ENCODE data around the gene SKOR1. TPM values are rescaled to one million over a fixed set of nuclear protein-coding genes. Genes with fewer than 3 reads are reported as not detected.

The SKOR1 gene
- total RNA-seq, 2 experiments from 2014 or later: 0.06 to 0.08 TPM

GRCh38 chr15:67869701-67870100, 44.4 kb downstream of the SKOR1 start:
- ChIA-PET POLR2A (no interaction called here), CTCF (no interaction called here)

GRCh38 chr15:67870868-67871408, 45.6 kb downstream of the SKOR1 start:
- ChIA-PET POLR2A (no interaction called here), CTCF (no interaction called here)

- CTCF ChIA-PET: no interaction called here
- POLR2A ChIA-PET: no interaction called here
These were observed 48.5 kb downstream of the SKOR1 start for GRCh38 chr15:67873777-67874176.

- POLR2A ChIA-PET: no interaction called here
- CTCF ChIA-PET: no interaction called here
These were observed 53.5 kb downstream of the SKOR1 start for GRCh38 chr15:67878712-67879206.

GRCh38 chr15:67879440-67880129, 54.3 kb downstream of the SKOR1 start:
- POLR2A ChIA-PET: no interaction called here
- CTCF ChIA-PET: no interaction called here

- ChIA-PET CTCF (interaction anchor here (0.5 kb wide), 1 partner anchor 45 kb away, joined by 3 read pairs; no protein-coding TSS in a partner anchor), POLR2A (no interaction called here)
These were observed 55.4 kb downstream of the SKOR1 start for GRCh38 chr15:67880651-67881182.

- CTCF ChIA-PET: interaction anchor here (0.6 to 1.8 kb wide), 2 partner anchors 19 to 32 kb away, joined by 4 read pairs; no protein-coding TSS in a partner anchor
- POLR2A ChIA-PET: no interaction called here
These were observed 57.4 kb downstream of the SKOR1 start for GRCh38 chr15:67882487-67883233.

- ChIA-PET POLR2A (no interaction called here), CTCF (interaction anchor here (0.6 to 1.8 kb wide), 2 partner anchors 20 to 33 kb away, joined by 4 read pairs; no protein-coding TSS in a partner anchor)
These were observed 58.0 kb downstream of the SKOR1 start for GRCh38 chr15:67883234-67883773.

- ChIA-PET POLR2A (no interaction called here), CTCF (interaction anchor here (1.8 kb wide), 1 partner anchor 20 kb away, joined by 4 read pairs; no protein-coding TSS in a partner anchor)
These were observed 58.7 kb downstream of the SKOR1 start for GRCh38 chr15:67884009-67884408.

Other genes with a start within 250 kb of the SKOR1 start
- gene RNU6-1, start 14.5 kb downstream of the SKOR1 start, total RNA-seq: not detected
- 10 to 100 TPM; 23.5 to 25.3 TPM for gene PIAS1, start 228.8 kb downstream of the SKOR1 start, total RNA-seq

Data from activated CD8-positive, alpha-beta memory T cell treated with anti-CD3 and anti-CD28 coated beads for 36 hours (primary cell).